KMS-11 (cell line): ENCODE data around the gene RTCB.

ENCODE experiments used
- H2AFZ ChIP-seq: fragments of 200-600 bp; sonication (generic); 2 replicates; pipeline ENCODE4 v1.6.1; 2016; ENCODE audit warnings: antibody characterized with exemption, mixed run types, low read depth
- H3K27ac ChIP-seq: fragments of 200-600 bp; sonication (generic); 2 replicates; pipeline ENCODE4 v1.6.1; 2016; ENCODE audit warnings: mild to moderate bottlenecking, mixed run types
- H3K27me3 ChIP-seq: fragments of 200-600 bp; sonication (generic); 2 replicates; pipeline ENCODE4 v1.6.1; 2017; ENCODE audit warnings: mild to moderate bottlenecking, low read depth, mixed run types, moderate library complexity; ENCODE audit not compliant: insufficient read depth
- H3K36me3 ChIP-seq: fragments of 200-600 bp; sonication (generic); 2 replicates; pipeline ENCODE4 v1.6.1; 2017; ENCODE audit warnings: mild to moderate bottlenecking, mixed run types; ENCODE audit not compliant: insufficient read depth
- H3K4me1 ChIP-seq: fragments of 200-600 bp; sonication (generic); 2 replicates; pipeline ENCODE4 v1.6.1; 2016; ENCODE audit warnings: mild to moderate bottlenecking, low read depth, mixed run types; ENCODE audit not compliant: poor library complexity, severe bottlenecking
- H3K4me2 ChIP-seq: fragments of 200-600 bp; sonication (generic); 2 replicates; pipeline ENCODE4 v1.7.0; 2016; ENCODE audit warnings: mild to moderate bottlenecking, mixed run types
- H3K4me3 ChIP-seq: fragments of 200-600 bp; sonication (generic); IDR thresholded peaks from 2 replicates; pipeline ENCODE4 v1.6.1; 2017; ENCODE audit warnings: low read depth, low read length, mixed read lengths; ENCODE audit not compliant: insufficient read depth
- H3K79me2 ChIP-seq: fragments of 200-600 bp; sonication (generic); 2 replicates; pipeline ENCODE4 v1.6.1; 2016; ENCODE audit warnings: low read depth, mixed run types; ENCODE audit not compliant: insufficient read depth
- H3K9ac ChIP-seq: fragments of 200-600 bp; sonication (generic); 2 replicates; pipeline ENCODE4 v1.6.1; 2016; ENCODE audit warnings: mild to moderate bottlenecking, mixed run types
- H4K20me1 ChIP-seq: fragments of 200-600 bp; sonication (generic); 2 replicates; pipeline ENCODE4 v1.6.1; 2016; ENCODE audit warnings: mild to moderate bottlenecking, mixed run types; ENCODE audit not compliant: insufficient read depth
- TF ChIP-seq, protein P1 (sequence below): fragments of 200-600 bp; sonication (generic); conservative IDR thresholded peaks from 2 replicates; pipeline ENCODE4 v1.6.1; 2017; ENCODE audit warnings: low read depth, mild to moderate bottlenecking, antibody characterized with exemption, low read length, moderate library complexity, mixed read lengths

RTCB gene

DNA sequence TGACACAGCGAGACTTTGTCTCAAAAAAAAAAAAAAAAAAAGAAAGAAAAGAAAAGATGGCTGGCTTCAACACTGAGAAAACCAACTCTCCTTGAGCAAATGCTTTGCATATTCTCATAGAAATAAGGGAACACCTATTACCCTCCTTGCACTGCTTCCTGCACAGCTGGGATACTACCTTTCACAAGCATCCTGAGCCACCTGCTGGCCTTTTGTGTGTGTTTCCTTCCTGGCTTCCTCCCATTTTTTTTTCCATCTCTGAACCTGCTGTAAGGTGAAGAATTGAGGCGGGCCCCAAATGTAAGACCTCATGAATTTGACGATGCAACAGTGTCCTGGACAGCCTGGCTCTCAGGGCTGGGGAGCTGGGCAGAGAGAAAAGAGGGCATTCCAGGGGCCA lies 56.3 kb downstream of the RTCB start:
- TF ChIP-seq, protein P1, sequence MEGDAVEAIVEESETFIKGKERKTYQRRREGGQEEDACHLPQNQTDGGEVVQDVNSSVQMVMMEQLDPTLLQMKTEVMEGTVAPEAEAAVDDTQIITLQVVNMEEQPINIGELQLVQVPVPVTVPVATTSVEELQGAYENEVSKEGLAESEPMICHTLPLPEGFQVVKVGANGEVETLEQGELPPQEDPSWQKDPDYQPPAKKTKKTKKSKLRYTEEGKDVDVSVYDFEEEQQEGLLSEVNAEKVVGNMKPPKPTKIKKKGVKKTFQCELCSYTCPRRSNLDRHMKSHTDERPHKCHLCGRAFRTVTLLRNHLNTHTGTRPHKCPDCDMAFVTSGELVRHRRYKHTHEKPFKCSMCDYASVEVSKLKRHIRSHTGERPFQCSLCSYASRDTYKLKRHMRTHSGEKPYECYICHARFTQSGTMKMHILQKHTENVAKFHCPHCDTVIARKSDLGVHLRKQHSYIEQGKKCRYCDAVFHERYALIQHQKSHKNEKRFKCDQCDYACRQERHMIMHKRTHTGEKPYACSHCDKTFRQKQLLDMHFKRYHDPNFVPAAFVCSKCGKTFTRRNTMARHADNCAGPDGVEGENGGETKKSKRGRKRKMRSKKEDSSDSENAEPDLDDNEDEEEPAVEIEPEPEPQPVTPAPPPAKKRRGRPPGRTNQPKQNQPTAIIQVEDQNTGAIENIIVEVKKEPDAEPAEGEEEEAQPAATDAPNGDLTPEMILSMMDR, result no peak
- H2AFZ ChIP-seq, result no peak overlapping the region
- no peak overlapping the region for H3K4me2 ChIP-seq
- H3K4me1 ChIP-seq, result no peaks in the 10 kb centered on the region
- no peak overlapping the region for H3K4me3 ChIP-seq
- H3K27ac ChIP-seq, result no peak overlapping the region
- no peak overlapping the region for H3K9ac ChIP-seq
- H4K20me1 ChIP-seq, result no peaks in the 10 kb centered on the region
- no peaks in the 10 kb centered on the region for H3K79me2 ChIP-seq
- H3K27me3 ChIP-seq, result no peaks in the 10 kb centered on the region
- no peaks in the 10 kb centered on the region for H3K36me3 ChIP-seq

DNA sequence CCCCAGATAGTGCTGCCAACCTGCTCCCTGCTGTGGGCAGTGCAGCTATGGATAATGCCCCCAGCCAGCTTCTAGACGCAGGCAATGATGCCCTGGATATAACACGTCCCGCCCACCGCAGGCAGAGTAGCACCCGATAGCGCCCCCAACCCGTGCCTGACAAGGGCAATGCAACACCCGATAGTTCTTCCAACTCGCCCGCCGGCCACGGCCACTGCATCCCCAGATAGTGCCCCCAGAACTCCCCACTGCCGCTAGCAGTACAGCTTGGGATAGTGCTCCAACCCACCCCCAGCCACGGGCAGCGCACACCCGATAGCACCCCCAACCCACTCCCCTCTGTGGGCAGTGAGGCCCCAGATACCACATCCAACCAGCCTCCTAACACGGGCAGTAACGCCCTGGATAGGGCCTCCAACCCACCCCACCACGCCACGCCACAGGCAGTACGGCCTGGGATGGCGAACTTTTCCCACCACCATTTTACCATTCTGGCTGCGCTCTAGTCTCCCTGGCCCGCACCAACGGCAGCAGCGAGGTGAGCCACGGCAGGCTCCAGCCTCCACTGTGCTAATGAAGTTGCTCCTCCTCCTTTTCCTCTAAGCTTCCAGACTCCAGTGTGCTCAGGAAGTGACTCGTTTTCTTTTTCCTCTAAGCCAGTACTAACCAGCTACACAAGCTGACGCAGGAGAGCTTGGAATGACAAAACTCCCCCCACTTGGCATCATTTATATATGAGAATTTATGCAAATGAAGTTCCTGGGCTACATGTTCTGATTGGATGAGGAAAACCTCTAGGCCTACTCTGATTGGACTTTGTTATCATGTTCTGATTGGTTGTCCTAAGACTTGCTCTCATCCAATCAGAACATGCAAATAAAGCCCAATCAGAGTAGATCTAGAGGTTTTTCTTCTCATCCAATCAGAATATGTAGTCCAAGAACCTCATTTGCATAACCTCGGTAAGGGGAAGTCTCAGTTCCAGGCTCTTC lies 57.4 kb downstream of the RTCB start:
- Histone ChIP-seq H3K79me2 (no peaks in the 10 kb centered on the region), H3K9ac (no peak overlapping the region), H3K27me3 (no peaks in the 10 kb centered on the region), H3K4me3 (no peak overlapping the region), H2AFZ (no peak overlapping the region), H3K4me1 (no peaks in the 10 kb centered on the region), H4K20me1 (no peaks in the 10 kb centered on the region), H3K27ac (no peak overlapping the region), H3K4me2 (no peak overlapping the region), H3K36me3 (no peaks in the 10 kb centered on the region)
- TF ChIP-seq, protein P1, result no peak

DNA sequence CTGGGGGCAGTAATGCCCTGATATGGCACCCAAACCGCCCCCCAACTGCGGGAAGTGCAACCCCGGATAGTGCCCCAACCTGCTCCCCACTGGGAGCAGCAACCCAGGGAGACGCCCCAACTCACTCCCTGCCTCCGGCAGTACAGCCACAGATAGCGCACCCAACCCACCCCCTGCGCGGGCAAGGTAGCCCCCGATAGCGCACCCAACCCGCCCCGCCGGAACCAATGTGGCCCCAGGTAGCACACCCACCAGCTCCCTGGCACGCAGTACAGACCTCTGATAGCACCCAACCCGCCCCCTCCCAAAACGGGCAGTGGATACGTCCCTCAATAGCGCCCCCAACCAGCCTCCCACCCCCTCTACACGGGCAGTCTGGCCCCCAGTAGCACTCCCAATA lies 58.2 kb downstream of the RTCB start:
- Histone ChIP-seq H3K79me2 (no peaks in the 10 kb centered on the region), H3K27me3 (no peaks in the 10 kb centered on the region), H3K4me2 (no peak overlapping the region), H3K9ac (no peak overlapping the region), H3K4me3 (no peak overlapping the region), H3K27ac (no peak overlapping the region), H2AFZ (no peak overlapping the region), H4K20me1 (no peaks in the 10 kb centered on the region), H3K36me3 (no peaks in the 10 kb centered on the region), H3K4me1 (no peaks in the 10 kb centered on the region)
- TF ChIP-seq, protein P1, result no peak

DNA sequence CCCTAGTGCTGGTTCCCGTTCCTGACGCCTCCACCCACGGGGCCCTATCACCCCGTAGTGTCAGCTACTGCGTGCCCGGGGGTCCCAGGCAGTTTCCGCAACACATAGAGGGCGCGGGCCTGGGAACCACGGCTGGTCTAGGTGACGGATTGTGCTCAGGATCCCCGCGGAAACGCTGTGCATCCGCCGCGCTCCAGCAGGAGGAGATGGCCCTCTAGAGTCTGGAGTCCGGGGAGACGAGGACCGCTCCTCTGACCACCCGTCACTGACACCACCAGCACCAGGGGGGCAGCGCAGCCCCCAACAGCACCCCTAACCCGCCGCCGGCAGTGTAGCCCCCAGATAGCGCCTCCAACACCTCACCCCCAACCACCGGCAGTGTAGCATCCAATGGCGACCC lies 58.8 kb downstream of the RTCB start:
- no peak overlapping the region for H3K9ac ChIP-seq
- no peak overlapping the region for H2AFZ ChIP-seq
- H3K4me2 ChIP-seq, result no peak overlapping the region
- TF ChIP-seq, protein P1, result no peak
- H3K79me2 ChIP-seq, result no peaks in the 10 kb centered on the region
- no peaks in the 10 kb centered on the region for H4K20me1 ChIP-seq
- H3K4me1 ChIP-seq, result no peaks in the 10 kb centered on the region
- no peaks in the 10 kb centered on the region for H3K36me3 ChIP-seq
- no peak overlapping the region for H3K27ac ChIP-seq
- H3K27me3 ChIP-seq, result no peaks in the 10 kb centered on the region
- H3K4me3 ChIP-seq, result no peak overlapping the region
